ENCODE results near the gene BEND6. TPM values are rescaled to one million over a fixed set of nuclear protein-coding genes. Genes with fewer than 3 reads are reported as not detected.
"Not testable (repeated sequence)": the region's sequence is repeated elsewhere in the genome, so short reads cannot be mapped to it uniquely, and the experiment has no call there.

Gene BEND6
- total and polyA plus RNA-seq, 2 donors (not counting 1 experiment from before 2014, with no cell fraction given) = not detected

- no peak overlapping the region for H3K27ac Mint-ChIP-seq
- WGBS (ENCODE audit: insufficient coverage) = 100% methylated on average over 2 of the region's 3 CpGs
- Histone ChIP-seq H3K4me3 (ENCODE audit: control extremely low read depth in 1 of 5, extremely low read depth in 1 of 5, insufficient read depth in 1 of 5, low read depth in 2 of 5, low read length in 4 of 5) (no peak overlapping the region), H3K9me3 (ENCODE audit: control extremely low read depth in 1 of 3, control insufficient read depth in 2 of 3, insufficient read depth in 1 of 3, low read length in 2 of 3) (peaks cover 0 to 3% (median 0%) of the 10 kb centered on the region in 3 donors), H3K4me1 (ENCODE audit: control insufficient read depth in 2 of 2, insufficient read depth in 2 of 2, low read length in 2 of 2) (no peaks in the 10 kb centered on the region), H3K4me2 (replicated peaks; ENCODE audit: low read depth, low read length, poor library complexity, severe bottlenecking) (no peak overlapping the region), H3K27me3 (replicated peaks in 1 of 4; ENCODE audit: control extremely low read depth in 1 of 4, control insufficient read depth in 3 of 4, insufficient read depth in 4 of 4, low read length in 3 of 4) (no peaks in the 10 kb centered on the region), H3K27ac (ENCODE audit: low read length in 2 of 2) (no peak overlapping the region), H3K9ac (ENCODE audit: low read length) (no peak overlapping the region), H2AFZ (ENCODE audit: insufficient read depth, low read depth, low read length, poor library complexity, severe bottlenecking) (no peak overlapping the region), H4K20me1 (ENCODE audit: control insufficient read depth, insufficient read depth, low read length, poor library complexity, severe bottlenecking) (no peaks in the 10 kb centered on the region), H3K36me3 (replicated peaks in 1 of 2; ENCODE audit: control extremely low read depth in 1 of 2, control insufficient read depth in 1 of 2, extremely low read depth in 1 of 2, insufficient read depth in 2 of 2, low read length in 1 of 2) (no peaks in the 10 kb centered on the region), H3K79me2 (ENCODE audit: control insufficient read depth, insufficient read depth, low read length) (no peaks in the 10 kb centered on the region)
- DNase-seq (no peak), ATAC-seq (ENCODE audit: low read depth) (no peak)
- no peak overlapping the region for H3K4me3 Mint-ChIP-seq
- ChIA-PET POLR2A (no interaction called here), CTCF (no interaction called here)
- intact Hi-C loops (cut with micrococcal nuclease) = no loop called here
- no peaks in the 10 kb centered on the region for H3K4me1 Mint-ChIP-seq
- no peaks in the 10 kb centered on the region for H3K9me3 Mint-ChIP-seq (ENCODE audit: insufficient read depth)
- TF ChIP-seq CTCF (IDR thresholded peaks at IDR 0.05) = no peak
- TF ChIP-seq EZH2 (IDR thresholded peaks at IDR 0.05; ENCODE audit: borderline replicate concordance, insufficient read depth, low read depth, low read length, poor library complexity, severe bottlenecking) = no peak
- H3K27me3 Mint-ChIP-seq = peaks cover 9% of the 10 kb centered on the region
Measured at GRCh38 chr6:57006101-57006500, 51.2 kb downstream of the BEND6 start.

GRCh38 chr6:57008069-57008468, 53.2 kb downstream of the BEND6 start:
- H3K9ac ChIP-seq (ENCODE audit: low read length); H4K20me1 ChIP-seq (ENCODE audit: control insufficient read depth, insufficient read depth, low read length, poor library complexity, severe bottlenecking); H3K4me1 ChIP-seq (ENCODE audit: control insufficient read depth in 2 of 2, insufficient read depth in 2 of 2, low read length in 2 of 2); H3K79me2 ChIP-seq (ENCODE audit: control insufficient read depth, insufficient read depth, low read length); H3K4me1 Mint-ChIP-seq; H3K4me3 ChIP-seq (ENCODE audit: control extremely low read depth in 1 of 5, extremely low read depth in 1 of 5, insufficient read depth in 1 of 5, low read depth in 2 of 5, low read length in 4 of 5); H2AFZ ChIP-seq (ENCODE audit: insufficient read depth, low read depth, low read length, poor library complexity, severe bottlenecking); ATAC-seq (ENCODE audit: low read depth); H3K27me3 Mint-ChIP-seq; H3K4me3 Mint-ChIP-seq; H3K36me3 ChIP-seq (replicated peaks in 1 of 2; ENCODE audit: control extremely low read depth in 1 of 2, control insufficient read depth in 1 of 2, extremely low read depth in 1 of 2, insufficient read depth in 2 of 2, low read length in 1 of 2); H3K27me3 ChIP-seq (replicated peaks in 1 of 4; ENCODE audit: control extremely low read depth in 1 of 4, control insufficient read depth in 3 of 4, insufficient read depth in 4 of 4, low read length in 3 of 4); DNase-seq; H3K27ac Mint-ChIP-seq; intact Hi-C loops (cut with micrococcal nuclease); H3K9me3 ChIP-seq (ENCODE audit: control extremely low read depth in 1 of 3, control insufficient read depth in 2 of 3, insufficient read depth in 1 of 3, low read length in 2 of 3); H3K4me2 ChIP-seq (replicated peaks; ENCODE audit: low read depth, low read length, poor library complexity, severe bottlenecking); H3K9me3 Mint-ChIP-seq (ENCODE audit: insufficient read depth); POLR2A ChIA-PET; H3K27ac ChIP-seq (ENCODE audit: low read length in 2 of 2): not testable (repeated sequence)
- 97% methylated on average over 2 of the region's 2 CpGs for WGBS (ENCODE audit: insufficient coverage)
- CTCF ChIA-PET = interaction anchor here (1.0 kb wide), 1 partner anchor 105 kb away, joined by 3 read pairs; no protein-coding TSS in a partner anchor

Measured in B cell (primary cell).